ENCODE measurements around the gene SNX17.
"Not testable (repeated sequence)": the region's sequence is repeated elsewhere in the genome, so short reads cannot be mapped to it uniquely, and the experiment has no call there.

Gene SNX17, protein sequence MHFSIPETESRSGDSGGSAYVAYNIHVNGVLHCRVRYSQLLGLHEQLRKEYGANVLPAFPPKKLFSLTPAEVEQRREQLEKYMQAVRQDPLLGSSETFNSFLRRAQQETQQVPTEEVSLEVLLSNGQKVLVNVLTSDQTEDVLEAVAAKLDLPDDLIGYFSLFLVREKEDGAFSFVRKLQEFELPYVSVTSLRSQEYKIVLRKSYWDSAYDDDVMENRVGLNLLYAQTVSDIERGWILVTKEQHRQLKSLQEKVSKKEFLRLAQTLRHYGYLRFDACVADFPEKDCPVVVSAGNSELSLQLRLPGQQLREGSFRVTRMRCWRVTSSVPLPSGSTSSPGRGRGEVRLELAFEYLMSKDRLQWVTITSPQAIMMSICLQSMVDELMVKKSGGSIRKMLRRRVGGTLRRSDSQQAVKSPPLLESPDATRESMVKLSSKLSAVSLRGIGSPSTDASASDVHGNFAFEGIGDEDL

DNA sequence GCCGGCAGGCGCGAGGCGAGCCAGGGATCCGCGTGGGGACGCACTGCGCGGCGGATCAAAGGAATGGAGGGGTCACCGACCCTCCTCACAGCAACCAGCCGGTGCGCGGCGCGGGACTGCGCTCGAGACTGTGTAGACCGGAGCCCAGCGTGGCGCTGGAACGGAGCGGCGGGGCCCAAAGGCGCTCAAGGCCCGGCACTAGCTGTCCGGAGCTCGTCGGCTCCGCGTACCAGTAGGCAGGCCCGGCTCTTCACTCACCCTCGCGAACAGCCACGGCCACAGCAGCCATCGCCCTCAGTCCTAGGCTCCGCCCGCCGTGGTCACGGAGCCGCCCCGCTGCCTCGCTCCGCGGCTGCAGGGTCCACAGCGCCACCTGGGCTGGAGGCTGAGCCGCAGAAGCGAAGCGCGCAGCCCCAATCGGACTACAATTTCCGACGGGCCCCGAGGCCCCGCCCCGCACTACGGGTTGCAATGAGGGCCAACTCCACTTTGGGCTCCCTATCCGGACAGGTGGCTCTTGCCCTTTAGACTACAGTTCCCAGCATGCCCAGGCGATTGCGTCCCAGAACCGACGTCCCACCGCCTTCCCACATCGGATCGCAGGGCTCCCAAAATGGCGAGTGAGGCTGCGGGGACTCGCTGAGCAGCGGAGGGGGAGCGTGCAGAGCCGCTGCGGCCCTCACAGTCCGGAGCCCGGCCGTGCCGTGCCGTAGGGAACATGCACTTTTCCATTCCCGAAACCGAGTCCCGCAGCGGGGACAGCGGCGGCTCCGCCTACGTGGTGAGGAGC lies at the start of gene SNX17, which contains the start of gene EIF2B4:
Gene SNX17, plus strand, starts transcription at position 591 of the 790 bp plus-strand sequence. Its CDS starts 128 bp downstream, at position 719.
Gene EIF2B4, minus strand, starts transcription at position 313 of the 790 bp plus-strand sequence. Its CDS starts 24 bp downstream, at position 289.
- Mint-ChIP-seq H3K4me1 (peaks cover 36% of the 10 kb centered on the region), H3K27ac (peak within 1 kb of the TSS; percentile 90), H3K4me3 (peak within 1 kb of the TSS; percentile 78), H3K36me3 (peaks cover 69% of the 10 kb centered on the region), H3K9me3 (no peaks in the 10 kb centered on the region)
- DNase-seq (ENCODE audit: low spot score in 2 of 2) (peak; percentile 97 to 99), ATAC-seq (peak; percentile 95)

DNA sequence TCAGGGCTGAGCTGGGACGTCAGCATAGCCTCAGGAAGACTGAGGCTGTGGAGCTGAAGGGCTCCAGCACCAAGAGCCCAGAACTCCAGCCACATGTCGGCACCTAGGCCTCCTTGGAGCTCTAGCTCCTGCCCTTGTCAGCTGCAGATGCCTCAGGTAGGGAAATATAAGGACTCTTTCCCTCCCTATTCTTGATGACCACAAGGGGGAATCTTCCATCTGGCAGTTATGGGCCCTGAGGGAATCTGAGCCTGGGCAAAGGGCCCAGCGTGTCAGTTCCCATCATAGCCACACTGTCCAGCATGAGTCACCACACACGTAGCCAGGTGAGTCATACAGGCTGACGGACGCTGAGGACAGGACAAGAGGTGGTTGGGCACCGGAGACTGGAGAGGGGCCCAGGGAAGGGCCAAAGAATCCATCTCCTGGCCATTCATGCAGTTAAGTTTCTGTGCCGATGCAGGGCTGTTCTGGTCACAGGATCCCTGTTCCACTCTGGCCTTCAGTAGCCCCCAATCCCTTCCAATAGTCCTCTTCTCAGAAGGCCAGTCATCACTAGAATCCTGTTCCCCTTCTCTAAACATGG lies 49.4 kb upstream of the SNX17 start:
- no peak for ATAC-seq
- Mint-ChIP-seq H3K9me3 (no peaks in the 10 kb centered on the region), H3K36me3 (peaks cover 6% of the 10 kb centered on the region), H3K4me3 (peak overlapping the region; percentile 99), H3K27ac (no peak overlapping the region), H3K4me1 (peaks cover 20% of the 10 kb centered on the region)
- no peak for DNase-seq (ENCODE audit: low spot score in 2 of 2)

- Mint-ChIP-seq H3K9me3 (no peaks in the 10 kb centered on the region), H3K4me3 (peak overlapping the region; percentile 99), H3K36me3 (peaks cover 19% of the 10 kb centered on the region), H3K27ac (peak overlapping the region; percentile 99), H3K4me1 (peaks cover 20% of the 10 kb centered on the region)
- peak in 1 of 2 donors; percentile 60 for DNase-seq (ENCODE audit: low spot score in 2 of 2)
- peak; percentile 38 for ATAC-seq
These were observed 48.1 kb upstream of the SNX17 start for GRCh38 chr2:27322301-27322765.

DNA sequence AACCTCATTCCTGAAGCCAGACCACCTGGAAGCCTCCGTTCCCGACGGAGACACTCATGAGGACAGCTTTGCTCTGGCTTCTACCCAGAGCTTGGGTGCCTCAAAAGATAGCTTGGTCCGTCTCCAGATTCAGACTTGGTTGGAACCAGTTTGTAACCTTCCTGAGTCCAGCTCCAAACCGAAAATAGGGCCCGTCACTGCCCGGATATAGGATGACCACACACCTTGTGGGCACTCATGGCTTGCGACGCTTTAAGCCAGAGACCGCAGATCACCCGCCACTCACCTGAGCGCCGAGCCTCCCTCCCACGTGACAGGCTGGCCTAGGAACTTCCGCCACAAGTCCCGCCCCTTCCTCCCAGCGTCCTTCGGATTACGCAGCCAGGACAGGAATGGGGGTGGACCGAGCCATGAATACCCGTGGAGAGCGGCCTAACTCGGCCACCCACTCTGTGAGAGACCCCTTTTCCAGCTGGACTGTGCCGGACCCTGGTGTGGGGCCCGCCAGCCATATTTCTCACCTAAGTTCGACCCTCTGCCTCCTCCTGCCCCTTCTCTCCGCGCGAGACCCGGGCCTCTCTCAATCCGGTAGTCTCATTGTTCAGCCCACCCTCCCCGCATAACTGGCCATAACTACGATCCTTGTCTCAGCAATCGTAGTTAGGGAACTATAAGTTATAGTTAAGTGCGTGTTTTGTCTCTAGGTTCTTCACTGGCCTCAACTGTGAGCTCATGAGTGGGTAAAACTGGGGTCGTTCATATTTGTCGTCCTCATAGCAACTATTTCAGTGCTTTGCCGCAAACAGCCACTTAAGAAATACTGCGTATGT lies 47.4 kb upstream of the SNX17 start, which contains the start of gene MPV17:
Gene MPV17, minus strand, starts transcription at position 332 of the 830 bp plus-strand sequence. CDS start 580 bp downstream, outside the sequence.
- H3K4me3 Mint-ChIP-seq: peak within 1 kb of the TSS; percentile 99
- peak within 1 kb of the TSS; percentile 99 for H3K27ac Mint-ChIP-seq
- peaks cover 20% of the 10 kb centered on the region for H3K4me1 Mint-ChIP-seq
- ATAC-seq: peak; percentile 97
- DNase-seq (ENCODE audit: low spot score in 2 of 2): peak; percentile 63 to 90
- H3K36me3 Mint-ChIP-seq: peaks cover 25% of the 10 kb centered on the region
- no peaks in the 10 kb centered on the region for H3K9me3 Mint-ChIP-seq

DNA sequence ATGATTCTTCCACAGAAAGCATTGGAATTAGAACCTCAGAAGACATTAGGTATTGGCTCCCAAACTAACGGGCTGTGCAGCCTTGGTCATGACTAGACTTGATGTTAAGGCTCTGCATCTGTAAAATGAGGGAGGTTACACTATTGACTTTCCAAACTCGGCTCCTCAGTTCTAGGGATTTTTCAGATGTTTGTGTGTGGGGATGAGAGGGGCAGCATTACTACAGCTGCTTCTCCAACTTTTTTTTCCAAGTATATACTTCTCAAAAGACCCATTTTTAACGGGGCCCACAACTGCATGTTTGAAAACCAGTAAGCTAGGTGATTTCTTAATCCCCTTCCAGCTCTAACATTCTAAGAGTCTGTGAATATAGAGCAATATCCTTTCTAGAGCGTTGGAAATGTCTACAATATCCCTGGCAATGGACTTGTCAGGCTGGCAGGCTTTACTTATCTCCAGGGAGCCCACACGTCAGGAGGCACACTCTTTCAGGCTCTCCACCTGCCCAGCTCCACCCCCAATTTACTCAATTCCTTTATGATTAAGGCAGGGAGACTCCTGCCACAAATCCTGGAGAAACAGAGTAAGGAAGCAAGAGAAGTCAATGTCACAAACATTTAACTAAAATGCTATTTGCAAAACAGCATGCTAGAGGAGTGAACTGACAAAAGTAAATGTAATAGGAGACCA lies 46.7 kb upstream of the SNX17 start:
- H3K27ac Mint-ChIP-seq: peak overlapping the region; percentile 99
- ATAC-seq (no peak), DNase-seq (ENCODE audit: low spot score in 2 of 2) (no peak)
- peaks cover 20% of the 10 kb centered on the region for H3K4me1 Mint-ChIP-seq
- peak overlapping the region; percentile 99 for H3K4me3 Mint-ChIP-seq
- no peaks in the 10 kb centered on the region for H3K9me3 Mint-ChIP-seq
- H3K36me3 Mint-ChIP-seq: peaks cover 33% of the 10 kb centered on the region

GRCh38 chr2:27324720-27325119 lies 45.7 kb upstream of the SNX17 start:
- Mint-ChIP-seq H3K36me3 (peaks cover 43% of the 10 kb centered on the region), H3K9me3 (no peaks in the 10 kb centered on the region), H3K4me3 (no peak overlapping the region), H3K27ac (no peak overlapping the region), H3K4me1 (peaks cover 20% of the 10 kb centered on the region)
- ATAC-seq (no peak), DNase-seq (ENCODE audit: low spot score in 2 of 2) (no peak)

DNA sequence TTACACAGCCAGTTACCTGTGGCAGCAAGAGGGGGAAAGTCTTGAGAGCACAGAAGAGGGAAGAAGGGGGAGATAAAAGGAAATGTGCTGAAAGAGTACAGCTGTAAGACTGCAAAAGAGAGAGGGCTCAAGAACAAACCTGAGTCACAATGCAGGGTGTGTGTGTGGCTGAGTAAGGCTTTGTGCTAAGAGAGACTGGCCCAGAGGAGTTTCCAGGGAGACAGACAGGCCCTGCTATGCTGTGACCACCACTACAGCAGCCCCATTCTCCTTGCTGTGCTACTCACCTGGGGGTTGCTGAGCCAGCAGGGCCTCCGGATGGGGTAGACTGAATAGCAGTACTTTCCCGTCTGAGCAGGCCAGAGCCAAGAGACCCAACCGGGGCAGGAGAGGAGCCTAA lies 35.1 kb upstream of the SNX17 start:
- ATAC-seq (no peak), DNase-seq (ENCODE audit: low spot score in 2 of 2) (no peak)
- Mint-ChIP-seq H3K4me1 (no peaks in the 10 kb centered on the region), H3K4me3 (no peak overlapping the region), H3K36me3 (peaks cover 89% of the 10 kb centered on the region), H3K27ac (peak overlapping the region; percentile 53), H3K9me3 (no peaks in the 10 kb centered on the region)

DNA sequence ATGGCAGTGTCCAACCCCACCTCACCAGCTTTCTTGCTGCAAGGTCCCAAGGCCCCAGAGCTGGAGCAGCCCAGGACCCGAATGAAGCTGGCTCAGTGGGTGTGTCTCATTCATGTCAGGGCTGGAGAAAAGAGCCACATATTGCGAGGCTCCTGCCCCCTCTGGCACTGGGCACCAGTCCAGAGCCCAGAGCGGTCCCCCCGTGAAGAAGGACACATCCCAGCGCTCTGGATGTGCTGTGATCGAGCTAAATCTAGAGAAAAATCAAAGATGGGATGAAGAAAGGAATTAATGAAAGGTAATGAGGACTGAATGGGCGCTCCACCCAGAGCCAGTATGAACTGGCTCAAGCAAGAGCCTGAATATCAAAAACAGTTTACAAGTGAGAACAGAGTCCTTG lies 34.2 kb upstream of the SNX17 start:
- peaks cover 89% of the 10 kb centered on the region for H3K36me3 Mint-ChIP-seq
- no peak for ATAC-seq

GRCh38 chr2:27347641-27348040 lies 22.8 kb upstream of the SNX17 start:
- no peak overlapping the region for H3K4me3 Mint-ChIP-seq
- peaks cover 26% of the 10 kb centered on the region for H3K4me1 Mint-ChIP-seq
- H3K36me3 Mint-ChIP-seq: peaks cover 52% of the 10 kb centered on the region
- H3K9me3 Mint-ChIP-seq: no peaks in the 10 kb centered on the region
- H3K27ac Mint-ChIP-seq: peak overlapping the region; percentile 40
- ATAC-seq: no peak
- DNase-seq (ENCODE audit: low spot score in 2 of 2): no peak

More for the DNA sequence above, 34.2 kb upstream of the SNX17 start:
- peak overlapping the region; percentile 53 for H3K27ac Mint-ChIP-seq
- DNase-seq (ENCODE audit: low spot score in 2 of 2): no peak
- no peak overlapping the region for H3K4me3 Mint-ChIP-seq
- H3K4me1 Mint-ChIP-seq: no peaks in the 10 kb centered on the region
- no peaks in the 10 kb centered on the region for H3K9me3 Mint-ChIP-seq

GRCh38 chr2:27350106-27350693 lies 20.2 kb upstream of the SNX17 start:
- Mint-ChIP-seq H3K4me3 (no peak overlapping the region), H3K4me1 (peaks cover 26% of the 10 kb centered on the region), H3K27ac (no peak overlapping the region), H3K36me3 (peaks cover 50% of the 10 kb centered on the region), H3K9me3 (no peaks in the 10 kb centered on the region)
- DNase-seq (ENCODE audit: low spot score in 2 of 2): no peak
- ATAC-seq: no peak

DNA sequence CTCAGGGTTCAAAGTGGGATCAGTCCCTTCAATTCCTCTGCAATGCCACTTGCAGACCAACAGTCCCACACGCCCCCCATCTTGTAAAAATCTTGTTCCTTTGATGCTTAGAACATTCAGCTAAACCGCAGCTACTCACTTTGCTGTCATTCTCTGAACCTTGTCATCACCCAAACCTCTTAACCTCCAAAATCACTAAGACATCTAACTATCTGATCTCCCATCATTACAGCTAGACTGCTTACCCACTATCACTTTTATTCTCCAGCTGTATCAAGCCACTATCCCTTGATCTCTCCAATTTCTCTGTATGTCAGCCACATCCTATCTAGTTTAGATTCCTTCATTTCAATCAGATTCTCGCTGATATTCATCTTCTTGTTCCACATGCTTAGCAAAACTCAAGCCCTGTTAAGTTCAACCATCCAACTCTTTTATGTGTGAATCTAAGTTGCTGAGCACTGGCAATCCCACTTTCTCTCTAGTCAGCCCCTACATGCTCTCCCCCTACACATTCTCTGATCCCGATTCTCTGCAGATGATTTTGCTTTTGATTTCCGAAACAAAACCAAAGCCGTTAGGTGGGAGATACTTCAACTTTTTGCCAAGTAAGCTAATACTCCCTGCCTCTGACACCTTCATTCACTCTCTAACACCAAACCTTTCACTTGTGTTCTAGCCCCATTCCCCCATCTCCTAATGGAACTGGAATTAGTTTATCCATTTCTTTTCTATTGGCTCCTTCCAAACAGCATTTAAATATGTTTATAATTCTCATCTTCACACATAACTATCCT lies 18.4 kb upstream of the SNX17 start:
- H3K9me3 Mint-ChIP-seq: no peaks in the 10 kb centered on the region
- peak overlapping the region; percentile 10 for H3K27ac Mint-ChIP-seq
- DNase-seq (ENCODE audit: low spot score in 2 of 2): no peak
- H3K4me3 Mint-ChIP-seq: no peak overlapping the region
- peaks cover 60% of the 10 kb centered on the region for H3K36me3 Mint-ChIP-seq
- ATAC-seq: peak; percentile 31
- peaks cover 20% of the 10 kb centered on the region for H3K4me1 Mint-ChIP-seq

- DNase-seq (ENCODE audit: low spot score in 2 of 2); H3K4me3 Mint-ChIP-seq; H3K9me3 Mint-ChIP-seq; ATAC-seq; H3K27ac Mint-ChIP-seq: not testable (repeated sequence)
- peaks cover 27% of the 10 kb centered on the region for H3K4me1 Mint-ChIP-seq
- peaks cover 51% of the 10 kb centered on the region for H3K36me3 Mint-ChIP-seq
These were observed 17.0 kb upstream of the SNX17 start for GRCh38 chr2:27353386-27353761.

Measured in stimulated activated effector memory CD8-positive, alpha-beta T cell treated with anti-CD3 and anti-CD28 coated beads, Interleukin-12 subunit alpha, Interleukin-12 subunit beta, amount 100 ng/mL, for 72 hours (primary cell).